ENCODE measurements around the gene TNFRSF1B.

TNFRSF1B gene

DNA sequence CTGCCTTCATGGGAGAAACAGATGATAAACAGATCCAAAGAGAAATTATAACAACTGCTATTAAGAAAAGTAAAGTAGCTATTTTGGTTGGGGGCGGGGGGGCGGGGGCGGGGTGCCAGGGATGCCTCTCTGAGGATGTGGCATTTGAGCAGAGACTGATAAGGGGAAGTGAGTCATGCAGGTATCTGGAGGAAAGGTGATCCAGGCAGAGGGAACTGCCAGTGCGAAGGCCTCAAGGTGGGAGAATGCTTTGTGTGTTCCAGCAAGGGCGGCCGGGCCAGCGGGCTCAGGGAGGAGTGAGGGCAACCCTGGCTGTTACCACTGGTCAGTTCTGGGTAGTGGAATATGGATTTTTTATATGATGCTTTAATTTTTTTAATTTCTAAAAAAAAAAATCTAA is 7.0 kb upstream of the TNFRSF1B start:
- H3K9me3 ChIP-seq (ENCODE audit: control insufficient read depth, insufficient read depth, low read length): no peaks in the 10 kb centered on the region
- H3K9ac ChIP-seq (ENCODE audit: low read depth, low read length): no peak overlapping the region
- H3K27me3 ChIP-seq (ENCODE audit: control insufficient read depth, insufficient read depth, low read length): no peaks in the 10 kb centered on the region
- no peak overlapping the region for H3K27ac ChIP-seq (ENCODE audit: low read depth, low read length)
- no peak overlapping the region for H3K4me3 ChIP-seq (ENCODE audit: low read depth, low read length)
- H3K4me1 ChIP-seq (ENCODE audit: control insufficient read depth, insufficient read depth, low read length): peaks cover 13% of the 10 kb centered on the region
- H3K36me3 ChIP-seq (ENCODE audit: control insufficient read depth, insufficient read depth, low read length): no peaks in the 10 kb centered on the region

GRCh38 chr1:12161324-12161661 is 5.5 kb upstream of the TNFRSF1B start:
- no peak overlapping the region for H3K27ac ChIP-seq (ENCODE audit: low read depth, low read length)

DNA sequence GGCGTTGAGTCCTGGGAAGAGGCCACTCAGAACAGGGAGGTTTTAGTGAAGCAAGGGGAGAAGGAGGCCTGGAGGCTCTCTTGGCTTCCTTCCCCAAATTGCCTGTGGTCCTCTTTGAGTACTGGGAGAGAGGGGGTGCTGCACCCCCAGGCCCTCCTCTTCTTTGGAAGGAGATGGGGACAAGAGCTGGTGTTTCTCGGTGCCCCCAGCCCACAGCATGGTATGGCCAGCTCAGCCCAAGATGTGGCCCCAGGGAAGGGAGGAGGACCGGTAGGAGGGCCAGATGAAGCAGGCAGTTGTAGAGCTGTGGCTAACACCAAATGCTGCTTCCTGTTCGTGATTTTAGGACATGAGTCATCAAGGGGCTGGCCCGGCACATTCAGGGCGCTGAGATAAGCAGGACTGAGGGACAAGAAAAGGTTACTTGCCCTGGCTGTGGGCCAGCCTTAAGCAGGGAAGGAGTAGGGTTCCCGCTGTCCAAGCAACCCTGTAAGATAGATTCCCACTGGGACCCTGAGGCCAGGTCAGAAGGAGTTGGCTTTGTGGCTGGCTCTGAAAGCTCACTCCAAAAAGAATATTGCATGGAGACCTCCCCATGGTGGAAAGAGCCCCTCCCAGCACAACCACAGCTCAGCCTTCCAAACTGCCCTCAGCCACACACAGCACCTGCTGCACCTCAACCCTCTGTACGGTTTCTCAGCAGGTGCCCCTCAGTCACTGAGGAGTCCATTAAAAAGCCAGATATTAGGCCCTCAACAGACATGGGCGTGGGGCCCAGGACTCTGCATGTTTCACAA is 4.9 kb upstream of the TNFRSF1B start:
- no peaks in the 10 kb centered on the region for H3K9me3 ChIP-seq (ENCODE audit: control insufficient read depth, insufficient read depth, low read length)
- H3K9ac ChIP-seq (ENCODE audit: low read depth, low read length): no peak overlapping the region
- H3K27me3 ChIP-seq (ENCODE audit: control insufficient read depth, insufficient read depth, low read length): peaks cover 17% of the 10 kb centered on the region
- H3K27ac ChIP-seq (ENCODE audit: low read depth, low read length): no peak overlapping the region
- H3K4me1 ChIP-seq (ENCODE audit: control insufficient read depth, insufficient read depth, low read length): peaks cover 13% of the 10 kb centered on the region
- no peaks in the 10 kb centered on the region for H3K36me3 ChIP-seq (ENCODE audit: control insufficient read depth, insufficient read depth, low read length)
- no peak overlapping the region for H3K4me3 ChIP-seq (ENCODE audit: low read depth, low read length)

More at GRCh38 chr1:12161324-12161661, 5.5 kb upstream of the TNFRSF1B start:
- Histone ChIP-seq H3K9ac (ENCODE audit: low read depth, low read length) (no peak overlapping the region), H3K4me3 (ENCODE audit: low read depth, low read length) (no peak overlapping the region), H3K36me3 (ENCODE audit: control insufficient read depth, insufficient read depth, low read length) (no peaks in the 10 kb centered on the region), H3K27me3 (ENCODE audit: control insufficient read depth, insufficient read depth, low read length) (peaks cover 11% of the 10 kb centered on the region), H3K4me1 (ENCODE audit: control insufficient read depth, insufficient read depth, low read length) (peaks cover 13% of the 10 kb centered on the region), H3K9me3 (ENCODE audit: control insufficient read depth, insufficient read depth, low read length) (no peaks in the 10 kb centered on the region)

GRCh38 chr1:12162459-12163137 is 4.2 kb upstream of the TNFRSF1B start:
- H3K27me3 ChIP-seq (ENCODE audit: control insufficient read depth, insufficient read depth, low read length): peaks cover 24% of the 10 kb centered on the region
- no peak overlapping the region for H3K4me3 ChIP-seq (ENCODE audit: low read depth, low read length)
- H3K36me3 ChIP-seq (ENCODE audit: control insufficient read depth, insufficient read depth, low read length): no peaks in the 10 kb centered on the region
- no peak overlapping the region for H3K27ac ChIP-seq (ENCODE audit: low read depth, low read length)
- H3K9ac ChIP-seq (ENCODE audit: low read depth, low read length): no peak overlapping the region
- peaks cover 13% of the 10 kb centered on the region for H3K4me1 ChIP-seq (ENCODE audit: control insufficient read depth, insufficient read depth, low read length)
- H3K9me3 ChIP-seq (ENCODE audit: control insufficient read depth, insufficient read depth, low read length): no peaks in the 10 kb centered on the region

GRCh38 chr1:12163210-12163609 is 3.6 kb upstream of the TNFRSF1B start:
- H3K4me3 ChIP-seq (ENCODE audit: low read depth, low read length): no peak overlapping the region
- H3K27me3 ChIP-seq (ENCODE audit: control insufficient read depth, insufficient read depth, low read length): peaks cover 30% of the 10 kb centered on the region
- peaks cover 7% of the 10 kb centered on the region; the same call in 1 of the 2 replicates for H3K4me1 ChIP-seq (ENCODE audit: control insufficient read depth, insufficient read depth, low read length)
- no peak overlapping the region for H3K27ac ChIP-seq (ENCODE audit: low read depth, low read length)
- no peak overlapping the region for H3K9ac ChIP-seq (ENCODE audit: low read depth, low read length)
- H3K36me3 ChIP-seq (ENCODE audit: control insufficient read depth, insufficient read depth, low read length): no peaks in the 10 kb centered on the region
- H3K9me3 ChIP-seq (ENCODE audit: control insufficient read depth, insufficient read depth, low read length): no peaks in the 10 kb centered on the region

DNA sequence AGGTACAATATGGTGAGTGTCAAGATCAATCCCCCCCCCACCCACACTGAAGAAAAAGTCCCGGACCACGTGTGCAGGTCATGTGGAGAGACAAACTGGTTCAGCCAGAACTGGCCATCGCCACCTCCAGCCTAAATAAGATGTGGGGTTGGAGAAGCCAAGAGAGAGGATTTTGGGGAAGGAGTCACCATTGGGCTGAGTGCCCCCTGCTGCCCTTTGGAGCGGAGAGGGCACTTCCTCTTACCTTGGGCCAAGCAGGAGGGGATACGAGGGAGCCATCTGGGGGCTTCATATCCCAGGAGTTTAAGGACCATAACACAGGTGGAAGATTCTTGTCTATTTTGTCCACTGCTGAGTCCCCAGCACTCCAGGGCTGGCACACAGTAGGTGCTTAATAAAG is 2.6 kb upstream of the TNFRSF1B start:
- peaks cover 6% of the 10 kb centered on the region; the same call in 1 of the 2 replicates for H3K4me1 ChIP-seq (ENCODE audit: control insufficient read depth, insufficient read depth, low read length)
- no peak overlapping the region for H3K9ac ChIP-seq (ENCODE audit: low read depth, low read length)
- no peaks in the 10 kb centered on the region for H3K36me3 ChIP-seq (ENCODE audit: control insufficient read depth, insufficient read depth, low read length)
- no peak overlapping the region for H3K27ac ChIP-seq (ENCODE audit: low read depth, low read length)
- no peak overlapping the region for H3K4me3 ChIP-seq (ENCODE audit: low read depth, low read length)
- peaks cover 40% of the 10 kb centered on the region for H3K27me3 ChIP-seq (ENCODE audit: control insufficient read depth, insufficient read depth, low read length)
- no peaks in the 10 kb centered on the region for H3K9me3 ChIP-seq (ENCODE audit: control insufficient read depth, insufficient read depth, low read length)

DNA sequence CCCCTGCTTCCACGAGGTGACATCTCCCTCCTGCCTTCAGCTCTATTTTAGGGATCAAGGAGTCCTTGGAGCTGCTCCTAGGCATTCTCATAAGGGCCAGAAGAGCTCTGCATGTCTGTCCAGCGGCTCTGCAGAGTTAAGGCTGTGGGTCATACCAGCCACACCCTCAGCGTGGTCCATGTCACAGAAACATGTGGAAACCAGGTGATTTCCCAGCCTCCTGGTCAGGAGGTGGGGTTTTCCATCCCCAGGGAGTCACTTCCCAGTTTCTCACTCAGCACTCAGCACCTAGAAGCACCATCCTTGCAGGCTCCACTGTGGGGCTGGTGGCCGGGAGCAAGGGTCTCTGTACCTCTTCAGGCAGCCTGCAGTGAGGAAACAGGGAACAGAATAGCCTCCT is 1.4 kb upstream of the TNFRSF1B start:
- H3K27me3 ChIP-seq (ENCODE audit: control insufficient read depth, insufficient read depth, low read length): peaks cover 43% of the 10 kb centered on the region
- H3K9ac ChIP-seq (ENCODE audit: low read depth, low read length): no peak overlapping the region
- no peaks in the 10 kb centered on the region for H3K36me3 ChIP-seq (ENCODE audit: control insufficient read depth, insufficient read depth, low read length)
- H3K4me3 ChIP-seq (ENCODE audit: low read depth, low read length): no peak overlapping the region
- H3K27ac ChIP-seq (ENCODE audit: low read depth, low read length): no peak overlapping the region
- no peaks in the 10 kb centered on the region for H3K9me3 ChIP-seq (ENCODE audit: control insufficient read depth, insufficient read depth, low read length)
- H3K4me1 ChIP-seq (ENCODE audit: control insufficient read depth, insufficient read depth, low read length): peaks cover 6% of the 10 kb centered on the region; the same call in 1 of the 2 replicates

GRCh38 chr1:12167493-12168429 is 970 bp downstream of the TNFRSF1B start:
- Histone ChIP-seq H3K27me3 (ENCODE audit: control insufficient read depth, insufficient read depth, low read length) (peaks cover 43% of the 10 kb centered on the region), H3K27ac (ENCODE audit: low read depth, low read length) (no peak overlapping the region), H3K4me3 (ENCODE audit: low read depth, low read length) (peak overlapping the region; percentile 47; the same call in 1 of the 2 replicates), H3K36me3 (ENCODE audit: control insufficient read depth, insufficient read depth, low read length) (no peaks in the 10 kb centered on the region), H3K4me1 (ENCODE audit: control insufficient read depth, insufficient read depth, low read length) (peaks cover 6% of the 10 kb centered on the region; the same call in 1 of the 2 replicates), H3K9ac (ENCODE audit: low read depth, low read length) (no peak overlapping the region), H3K9me3 (ENCODE audit: control insufficient read depth, insufficient read depth, low read length) (no peaks in the 10 kb centered on the region)

GRCh38 chr1:12168451-12169160 is 1.8 kb downstream of the TNFRSF1B start:
- H3K9me3 ChIP-seq (ENCODE audit: control insufficient read depth, insufficient read depth, low read length): no peaks in the 10 kb centered on the region
- no peaks in the 10 kb centered on the region for H3K36me3 ChIP-seq (ENCODE audit: control insufficient read depth, insufficient read depth, low read length)
- H3K27me3 ChIP-seq (ENCODE audit: control insufficient read depth, insufficient read depth, low read length): peaks cover 43% of the 10 kb centered on the region
- H3K4me3 ChIP-seq (ENCODE audit: low read depth, low read length): no peak overlapping the region
- H3K4me1 ChIP-seq (ENCODE audit: control insufficient read depth, insufficient read depth, low read length): peaks cover 6% of the 10 kb centered on the region; the same call in 1 of the 2 replicates
- no peak overlapping the region for H3K27ac ChIP-seq (ENCODE audit: low read depth, low read length)
- no peak overlapping the region for H3K9ac ChIP-seq (ENCODE audit: low read depth, low read length)

DNA sequence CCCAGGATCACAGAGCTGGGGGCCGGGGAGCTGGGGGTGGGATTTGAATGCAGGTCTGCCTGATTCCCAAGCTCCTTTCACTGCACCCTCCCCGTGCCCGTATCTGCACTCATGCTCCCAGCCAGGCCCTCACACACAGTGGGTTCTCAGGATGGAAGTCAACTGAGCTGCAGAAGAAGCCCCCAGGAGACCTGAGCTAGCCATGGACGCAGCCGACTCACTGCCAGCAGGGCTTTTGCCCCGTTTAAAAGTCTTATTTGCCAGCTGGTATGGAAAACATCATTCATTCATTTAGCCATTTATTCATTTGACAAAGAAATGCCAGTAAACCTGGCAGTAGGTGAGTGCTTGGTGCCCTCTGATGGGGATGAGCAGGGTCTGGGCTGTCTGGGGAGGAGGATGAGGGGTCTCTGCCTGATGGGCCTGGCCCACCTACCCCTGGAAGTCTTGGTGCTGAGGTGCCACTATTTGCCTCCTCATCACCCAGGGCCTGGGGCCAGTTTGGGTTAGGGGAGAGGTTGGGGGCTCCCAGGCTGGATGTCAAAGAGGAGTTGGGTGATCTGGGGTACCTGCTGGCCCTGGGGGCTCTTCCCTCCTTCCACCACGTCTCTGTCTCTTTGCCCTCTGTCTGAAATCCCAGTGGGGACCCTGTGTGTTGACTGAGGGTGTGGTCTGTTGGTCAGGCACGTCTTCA is 2.8 kb downstream of the TNFRSF1B start:
- peaks cover 6% of the 10 kb centered on the region; the same call in 1 of the 2 replicates for H3K4me1 ChIP-seq (ENCODE audit: control insufficient read depth, insufficient read depth, low read length)
- H3K36me3 ChIP-seq (ENCODE audit: control insufficient read depth, insufficient read depth, low read length): no peaks in the 10 kb centered on the region
- no peak overlapping the region for H3K9ac ChIP-seq (ENCODE audit: low read depth, low read length)
- peaks cover 43% of the 10 kb centered on the region for H3K27me3 ChIP-seq (ENCODE audit: control insufficient read depth, insufficient read depth, low read length)
- no peak overlapping the region for H3K4me3 ChIP-seq (ENCODE audit: low read depth, low read length)
- H3K27ac ChIP-seq (ENCODE audit: low read depth, low read length): no peak overlapping the region
- no peaks in the 10 kb centered on the region for H3K9me3 ChIP-seq (ENCODE audit: control insufficient read depth, insufficient read depth, low read length)

All from HUES48 (cell line).